H9 (cell line): ENCODE measurements around the gene KRT85. TPM values are rescaled to one million over a fixed set of nuclear protein-coding genes. Genes with fewer than 3 reads are reported as not detected.

ENCODE experiments used
- DNase-seq: peaks from one replicate; pipeline ENCODE4 v3.0.0-alpha.2; 2017
- H2AFZ ChIP-seq: one replicate; pipeline ENCODE4 v1.6.1; 2013; ENCODE audit warnings: mild to moderate bottlenecking, low read length, control low read depth, moderate library complexity
- H2AK5ac ChIP-seq: 2 replicates; pipeline ENCODE4 v1.6.1; 2013; ENCODE audit warnings: low read length, control low read depth, mixed read lengths; ENCODE audit not compliant: insufficient read length
- H2BK120ac ChIP-seq: one replicate; pipeline ENCODE4 v1.6.1; 2013; ENCODE audit warnings: low read depth, mild to moderate bottlenecking, low read length, control low read depth, inconsistent platforms; ENCODE audit not compliant: poor library complexity, severe bottlenecking
- H2BK12ac ChIP-seq: 2 replicates; pipeline ENCODE4 v1.6.1; 2013; ENCODE audit warnings: low read length, control low read depth, mixed read lengths, low read depth; ENCODE audit not compliant: insufficient read length
- H2BK15ac ChIP-seq: 2 replicates; pipeline ENCODE4 v1.6.1; 2013; ENCODE audit warnings: low read depth, low read length, control low read depth
- H2BK20ac ChIP-seq: one replicate; pipeline ENCODE4 v1.6.1; 2013; ENCODE audit warnings: low read depth, mild to moderate bottlenecking, low read length, control low read depth, inconsistent platforms; ENCODE audit not compliant: poor library complexity, severe bottlenecking
- H2BK5ac ChIP-seq: 2 replicates; pipeline ENCODE4 v1.6.1; 2013; ENCODE audit warnings: low read length, control low read depth, mixed read lengths; ENCODE audit not compliant: insufficient read length
- H3K14ac ChIP-seq: 2 replicates; pipeline ENCODE4 v1.6.1; 2013; ENCODE audit warnings: low read length, control low read depth; ENCODE audit not compliant: insufficient read depth
- H3K18ac ChIP-seq: 2 replicates; pipeline ENCODE4 v1.6.1; 2013; ENCODE audit warnings: low read depth, mild to moderate bottlenecking, mixed read lengths, low read length, control low read depth; ENCODE audit not compliant: insufficient read length
- H3K23ac ChIP-seq: 2 replicates; pipeline ENCODE4 v1.6.1; 2013; ENCODE audit warnings: low read length, control low read depth, mixed read lengths, low read depth; ENCODE audit not compliant: insufficient read length
- H3K23me2 ChIP-seq: 2 replicates; pipeline ENCODE4 v1.6.1; 2013; ENCODE audit warnings: low read depth, mild to moderate bottlenecking, mixed read lengths, low read length, control low read depth; ENCODE audit not compliant: insufficient read length, poor library complexity, severe bottlenecking
- H3K27ac ChIP-seq: 2 replicates; pipeline ENCODE4 v1.5.1; 2013; ENCODE audit warnings: low read length, control low read depth, mixed read lengths, low read depth; ENCODE audit not compliant: insufficient read length
- H3K27me3 ChIP-seq: 2 replicates; pipeline ENCODE4 v1.6.1; 2013; ENCODE audit warnings: low read length, control low read depth, inconsistent platforms; ENCODE audit not compliant: insufficient read depth
- H3K4ac ChIP-seq: 2 replicates; pipeline ENCODE4 v1.6.1; 2013; ENCODE audit warnings: low read depth, mild to moderate bottlenecking, control low read depth, inconsistent platforms, low read length, moderate library complexity
- H3K4me1 ChIP-seq: 2 replicates; pipeline ENCODE4 v1.6.1; 2013; ENCODE audit warnings: low read length, control low read depth, inconsistent platforms; ENCODE audit not compliant: insufficient read depth
- H3K4me2 ChIP-seq: 2 replicates; pipeline ENCODE4 v1.6.1; 2013; ENCODE audit warnings: low read length, control low read depth, mixed read lengths; ENCODE audit not compliant: insufficient read length, insufficient read depth
- H3K56ac ChIP-seq: 2 replicates; pipeline ENCODE4 v1.6.1; 2013; ENCODE audit warnings: low read depth, mild to moderate bottlenecking, mixed read lengths, low read length, control low read depth; ENCODE audit not compliant: insufficient read length
- H3K79me1 ChIP-seq: 2 replicates; pipeline ENCODE4 v1.6.1; 2013; ENCODE audit warnings: low read depth, mild to moderate bottlenecking, moderate library complexity, low read length, control low read depth, inconsistent platforms; ENCODE audit not compliant: insufficient read depth, poor library complexity, severe bottlenecking
- H3K79me2 ChIP-seq: 2 replicates; pipeline ENCODE4 v1.6.1; 2013; ENCODE audit warnings: low read length, control low read depth, inconsistent platforms; ENCODE audit not compliant: insufficient read depth
- H3K9ac ChIP-seq: 2 replicates; pipeline ENCODE4 v1.6.1; 2013; ENCODE audit warnings: low read length, control low read depth, mixed read lengths; ENCODE audit not compliant: insufficient read length; ENCODE audit errors: extremely low read depth
- H3K9me3 ChIP-seq: one replicate; pipeline ENCODE4 v1.6.1; 2013; ENCODE audit warnings: low read depth, low read length, inconsistent platforms; ENCODE audit not compliant: control insufficient read depth
- H3T11ph ChIP-seq: one replicate; pipeline ENCODE4 v1.6.1; 2013; ENCODE audit warnings: mild to moderate bottlenecking, low read length, control low read depth, inconsistent platforms
- H4K20me1 ChIP-seq: one replicate; pipeline ENCODE4 v1.6.1; 2013; ENCODE audit not compliant: control insufficient read depth, insufficient read length, insufficient read depth
- H4K5ac ChIP-seq: 2 replicates; pipeline ENCODE4 v1.6.1; 2013; ENCODE audit warnings: low read depth, mild to moderate bottlenecking, mixed read lengths, low read length, control low read depth; ENCODE audit not compliant: insufficient read length
- H4K8ac ChIP-seq: replicated peaks from 2 replicates; pipeline ENCODE4 v1.6.1; 2013; ENCODE audit warnings: low read length, control low read depth, mixed read lengths, low read depth; ENCODE audit not compliant: insufficient read length
- H4K91ac ChIP-seq: 2 replicates; pipeline ENCODE4 v1.6.1; 2013; ENCODE audit warnings: low read depth, mild to moderate bottlenecking, moderate library complexity, mixed read lengths, low read length, control low read depth; ENCODE audit not compliant: insufficient read length
- H3K27ac Mint-ChIP-seq, 3 experiments: 2 replicates in 2 of 3; 3 replicates in 1 of 3; pipeline ENCODE4 v1.8.0; 2020 to 2021; ENCODE audit warnings: mixed read lengths in 3 of 3, mild to moderate bottlenecking in 1 of 3, moderate library complexity in 1 of 3
- H3K27me3 Mint-ChIP-seq: 2 replicates; pipeline ENCODE4 v1.8.0; 2021; ENCODE audit warnings: low read depth, mild to moderate bottlenecking, moderate library complexity, mixed read lengths
- H3K36me3 Mint-ChIP-seq, 3 experiments: 2 replicates in 2 of 3; 3 replicates in 1 of 3; pipeline ENCODE4 v1.8.0; 2020 to 2021; ENCODE audit warnings: low read depth in 3 of 3, mixed read lengths in 3 of 3; ENCODE audit not compliant: insufficient read depth in 1 of 3
- H3K4me1 Mint-ChIP-seq, 2 experiments: 2 replicates each; pipeline ENCODE4 v1.8.0; 2020; ENCODE audit warnings: mixed read lengths in 2 of 2
- H3K4me3 Mint-ChIP-seq, 2 experiments: 2 replicates in 1 of 2; 3 replicates in 1 of 2; pipeline ENCODE4 v1.8.0; 2020 to 2021; ENCODE audit warnings: mild to moderate bottlenecking in 2 of 2, mixed read lengths in 2 of 2, moderate library complexity in 1 of 2
- H3K9me3 Mint-ChIP-seq, 2 experiments: 2 replicates in 1 of 2; 3 replicates in 1 of 2; pipeline ENCODE4 v1.8.0; 2020; ENCODE audit warnings: mild to moderate bottlenecking in 2 of 2, mixed read lengths in 2 of 2, moderate library complexity in 1 of 2
- WGBS: extraction: QIAGEN DNeasy Blood & Tissue Kit; methylation state at CpG from one replicate; pipeline ENCODE4 v1.1.7; 2013; ENCODE audit warnings: missing lambda C conversion rate, low lambda C conversion rate, mixed read lengths; ENCODE audit not compliant: insufficient read length; ENCODE audit errors: extremely low coverage; 5-methylcytosine and 5-hydroxymethylcytosine counted together
- total RNA-seq: library from RNA; stranded (reverse); gene quantifications from 2 replicates; pipeline ENCODE4 v1.2.1, GENCODE V29; 2021
- TF ChIP-seq, protein P1 (sequence below): fragments of 200-600 bp; sonication (generic); conservative IDR thresholded peaks from 3 replicates; pipeline ENCODE4 v1.8.0; 2021; ENCODE audit warnings: antibody characterized with exemption, mild to moderate bottlenecking

Gene KRT85
- total RNA-seq, 1 experiment from 2014 or later, result not detected

DNA sequence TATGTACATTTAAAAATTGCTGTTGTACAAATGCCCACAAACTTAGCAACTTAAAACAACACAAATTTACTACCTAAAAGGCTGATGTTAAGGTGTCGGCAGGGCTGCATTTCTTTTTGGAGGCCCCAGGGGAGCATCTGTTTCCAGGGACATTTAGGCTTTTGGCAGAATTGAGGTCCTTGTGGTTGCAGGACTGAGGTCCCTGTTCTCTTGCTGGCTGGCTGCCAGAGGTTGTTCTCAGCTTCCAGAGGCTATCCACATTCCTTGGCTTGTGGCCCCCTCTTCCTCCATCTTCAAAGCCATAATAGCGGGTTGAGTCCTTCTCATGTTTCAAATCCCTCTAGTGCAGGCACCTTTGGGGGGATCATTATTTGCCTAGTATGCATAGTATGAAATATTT is 23.7 kb downstream of the KRT85 start:
- no CpG with 5 or more reads among the region's 2 CpGs for WGBS
- Mint-ChIP-seq H3K36me3 (no peaks in the 10 kb centered on the region; a peak in 1 of 7 replicates), H3K27me3 (peaks cover 11% of the 10 kb centered on the region)

More for the DNA sequence above, 23.7 kb downstream of the KRT85 start:
- no peak overlapping the region for H3K4me3 Mint-ChIP-seq
- no peak overlapping the region for H4K8ac ChIP-seq
- no peak overlapping the region for H3K4me2 ChIP-seq
- TF ChIP-seq, protein P1, sequence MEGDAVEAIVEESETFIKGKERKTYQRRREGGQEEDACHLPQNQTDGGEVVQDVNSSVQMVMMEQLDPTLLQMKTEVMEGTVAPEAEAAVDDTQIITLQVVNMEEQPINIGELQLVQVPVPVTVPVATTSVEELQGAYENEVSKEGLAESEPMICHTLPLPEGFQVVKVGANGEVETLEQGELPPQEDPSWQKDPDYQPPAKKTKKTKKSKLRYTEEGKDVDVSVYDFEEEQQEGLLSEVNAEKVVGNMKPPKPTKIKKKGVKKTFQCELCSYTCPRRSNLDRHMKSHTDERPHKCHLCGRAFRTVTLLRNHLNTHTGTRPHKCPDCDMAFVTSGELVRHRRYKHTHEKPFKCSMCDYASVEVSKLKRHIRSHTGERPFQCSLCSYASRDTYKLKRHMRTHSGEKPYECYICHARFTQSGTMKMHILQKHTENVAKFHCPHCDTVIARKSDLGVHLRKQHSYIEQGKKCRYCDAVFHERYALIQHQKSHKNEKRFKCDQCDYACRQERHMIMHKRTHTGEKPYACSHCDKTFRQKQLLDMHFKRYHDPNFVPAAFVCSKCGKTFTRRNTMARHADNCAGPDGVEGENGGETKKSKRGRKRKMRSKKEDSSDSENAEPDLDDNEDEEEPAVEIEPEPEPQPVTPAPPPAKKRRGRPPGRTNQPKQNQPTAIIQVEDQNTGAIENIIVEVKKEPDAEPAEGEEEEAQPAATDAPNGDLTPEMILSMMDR, result no peak
- no peak for DNase-seq
- H3K27ac ChIP-seq, result no peak overlapping the region
- no peaks in the 10 kb centered on the region for H3K27me3 ChIP-seq
- H4K5ac ChIP-seq, result no peak overlapping the region
- no peaks in the 10 kb centered on the region for H3K4me1 ChIP-seq
- no peak overlapping the region for H3K9ac ChIP-seq
- no peaks in the 10 kb centered on the region for H3K23me2 ChIP-seq
- no peaks in the 10 kb centered on the region for H4K20me1 ChIP-seq
- H3K14ac ChIP-seq, result no peak overlapping the region
- no peak overlapping the region for H2BK5ac ChIP-seq
- H3K4ac ChIP-seq, result no peak overlapping the region
- no peak overlapping the region for H3K56ac ChIP-seq
- H3K4me1 Mint-ChIP-seq, result no peaks in the 10 kb centered on the region
- peaks cover 5 to 7% of the 10 kb centered on the region in 2 experiments; a peak in 2 of 5 replicates for H3K9me3 Mint-ChIP-seq
- no peak overlapping the region for H3K23ac ChIP-seq
- H2AK5ac ChIP-seq, result no peak overlapping the region
- H3K9me3 ChIP-seq, result no peaks in the 10 kb centered on the region
- H3K27ac Mint-ChIP-seq, result no peak overlapping the region
- H2BK12ac ChIP-seq, result no peak overlapping the region
- H3T11ph ChIP-seq, result no peak overlapping the region
- no peaks in the 10 kb centered on the region for H3K79me1 ChIP-seq
- H2BK15ac ChIP-seq, result no peak overlapping the region
- H3K79me2 ChIP-seq, result no peaks in the 10 kb centered on the region
- no peak overlapping the region for H2BK120ac ChIP-seq
- no peak overlapping the region for H4K91ac ChIP-seq
- H3K18ac ChIP-seq, result no peak overlapping the region
- H2AFZ ChIP-seq, result no peak overlapping the region
- H2BK20ac ChIP-seq, result no peak overlapping the region
